OCI-LY7 (cell line): Measurements from ENCODE around the gene MAP2K5. TPM values are rescaled to one million over a fixed set of nuclear protein-coding genes. Genes with fewer than 3 reads are reported as not detected.

Experiments used
- BruUV-seq: library from RNA; stranded (reverse); fragments of 400-500 nt; replicated peaks from 2 replicates; lab custom pipeline; 2021; lab: Mats Ljungman, UMichigan
- CTCF ChIA-PET: fragments of 300-600 bp; sonication (Branson Sonifier 250); formaldehyde crosslinking; loops from one replicate; lab custom pipeline; 2022; ENCODE audit warnings: antibody characterized with exemption; ENCODE audit not compliant: unreplicated experiment; lab: Charles Lee
- POLR2A ChIA-PET: fragments of 300-600 bp; sonication (Branson Sonifier 250); formaldehyde crosslinking; loops from one replicate; lab custom pipeline; 2022; ENCODE audit warnings: antibody characterized with exemption; lab: Charles Lee
- DNase-seq: peaks from one replicate; pipeline ENCODE4 v3.0.0-alpha.2; 2015; ENCODE audit warnings: low spot score
- H2AFZ ChIP-seq: fragments of 200-600 bp; sonication (generic), shearing (Covaris generic); 2 replicates; pipeline ENCODE4 v1.6.1; 2014; ENCODE audit warnings: mild to moderate bottlenecking, antibody characterized with exemption, low read length, moderate library complexity
- H3K27ac ChIP-seq: fragments of 200-600 bp; sonication (generic); 2 replicates; pipeline ENCODE4 v1.5.1; 2014; ENCODE audit warnings: mixed run types, low read depth, mild to moderate bottlenecking, moderate library complexity, low read length, inconsistent platforms; ENCODE audit not compliant: poor library complexity, severe bottlenecking
- H3K36me3 ChIP-seq: fragments of 200-600 bp; sonication (generic); 2 replicates; pipeline ENCODE4 v1.6.1; 2014; ENCODE audit warnings: mild to moderate bottlenecking, antibody characterized with exemption, low read length, moderate library complexity, mixed read lengths; ENCODE audit not compliant: insufficient read depth
- H3K4me1 ChIP-seq: fragments of 200-600 bp; sonication (generic); 2 replicates; pipeline ENCODE4 v1.5.1; 2014; ENCODE audit warnings: mild to moderate bottlenecking, low read length; ENCODE audit not compliant: insufficient read depth, poor library complexity, severe bottlenecking
- H3K4me2 ChIP-seq: fragments of 200-600 bp; sonication (generic); 2 replicates; pipeline ENCODE4 v1.6.1; 2014; ENCODE audit warnings: mild to moderate bottlenecking, low read length
- H3K4me3 ChIP-seq: fragments of 200-600 bp; sonication (generic); 2 replicates; pipeline ENCODE4 v1.5.1; 2014; ENCODE audit warnings: mild to moderate bottlenecking, low read depth, low read length; ENCODE audit not compliant: poor library complexity, severe bottlenecking
- H3K79me2 ChIP-seq: fragments of 200-600 bp; sonication (generic); 2 replicates; pipeline ENCODE4 v1.6.1; 2016; ENCODE audit warnings: low read depth, mild to moderate bottlenecking, low read length, moderate library complexity, mixed read lengths; ENCODE audit not compliant: insufficient read depth
- H3K9me2 ChIP-seq: fragments of 200-600 bp; sonication (generic); 2 replicates; pipeline ENCODE4 v1.6.1; 2016; ENCODE audit warnings: mild to moderate bottlenecking, low read length, mixed read lengths; ENCODE audit not compliant: insufficient read depth
- H3K9me3 ChIP-seq: fragments of 200-600 bp; sonication (generic); 2 replicates; pipeline ENCODE4 v1.6.1; 2014; ENCODE audit warnings: mild to moderate bottlenecking, mixed run types, low read length, mixed read lengths
- H4K20me1 ChIP-seq: fragments of 200-600 bp; sonication (generic); 2 replicates; pipeline ENCODE4 v1.6.1; 2014; ENCODE audit warnings: mild to moderate bottlenecking, antibody characterized with exemption, low read length, moderate library complexity, mixed read lengths; ENCODE audit not compliant: insufficient read depth
- EZH2phosphoT487 ChIP-seq: fragments of 200-600 bp; sonication (generic); IDR thresholded peaks from 2 replicates; pipeline ENCODE4 v1.6.1; 2018; ENCODE audit warnings: low read depth, borderline replicate concordance, mild to moderate bottlenecking, mixed run types, antibody characterized with exemption, low read length, moderate library complexity, mixed read lengths
- intact Hi-C: fragments of 100-400 bp; cut with micrococcal nuclease; formaldehyde crosslinking; loops from one replicate; pipeline ENCODE4 v1.10.0; 2022; ENCODE audit not compliant: unreplicated experiment
- total RNA-seq, 2 experiments: library from RNA; depleted of rRNA in 1 of 2; stranded (reverse); fragments of >200 nt in 1 of 2; shearing (Covaris generic) in 1 of 2; gene quantifications; 2 replicates each; pipeline ENCODE4 v1.2.3, GENCODE V29; 2014 to 2022
- TF ChIP-seq, protein P1 (sequence below): fragments of 200-600 bp; sonication (generic); conservative IDR thresholded peaks from 2 replicates; pipeline ENCODE4 v1.5.1; 2014; ENCODE audit warnings: mild to moderate bottlenecking, antibody characterized with exemption, low read length, moderate library complexity, mixed read lengths

MAP2K5 gene
- total RNA-seq, 2 experiments from 2014 or later: 10.2 to 35.0 TPM

- H3K4me3 ChIP-seq: peak overlapping the region; percentile 58
- intact Hi-C loops: no loop called here
- H3K27ac ChIP-seq: peak overlapping the region; percentile 75
- peaks cover 10% of the 10 kb centered on the region; the same call in 1 of the 2 replicates for H3K9me3 ChIP-seq
- POLR2A ChIA-PET: interaction anchor here (0.6 to 2.6 kb wide), 11 partner anchors 10 to 1468 kb away, joined by 3 to 16 read pairs (median 5); no protein-coding TSS in a partner anchor
- peak; percentile 67 for DNase-seq
- H4K20me1 ChIP-seq: no peaks in the 10 kb centered on the region
- no peaks in the 10 kb centered on the region for H3K79me2 ChIP-seq
- no peaks in the 10 kb centered on the region for H3K9me2 ChIP-seq
- peak overlapping the region; percentile 74 for H2AFZ ChIP-seq
- no peaks in the 10 kb centered on the region; the same call in 1 of the 2 replicates for H3K36me3 ChIP-seq
- CTCF ChIA-PET: interaction anchor here (1.0 kb wide), 1 partner anchor 13 kb away, joined by 4 read pairs; no protein-coding TSS in a partner anchor
- TF ChIP-seq, protein P1, sequence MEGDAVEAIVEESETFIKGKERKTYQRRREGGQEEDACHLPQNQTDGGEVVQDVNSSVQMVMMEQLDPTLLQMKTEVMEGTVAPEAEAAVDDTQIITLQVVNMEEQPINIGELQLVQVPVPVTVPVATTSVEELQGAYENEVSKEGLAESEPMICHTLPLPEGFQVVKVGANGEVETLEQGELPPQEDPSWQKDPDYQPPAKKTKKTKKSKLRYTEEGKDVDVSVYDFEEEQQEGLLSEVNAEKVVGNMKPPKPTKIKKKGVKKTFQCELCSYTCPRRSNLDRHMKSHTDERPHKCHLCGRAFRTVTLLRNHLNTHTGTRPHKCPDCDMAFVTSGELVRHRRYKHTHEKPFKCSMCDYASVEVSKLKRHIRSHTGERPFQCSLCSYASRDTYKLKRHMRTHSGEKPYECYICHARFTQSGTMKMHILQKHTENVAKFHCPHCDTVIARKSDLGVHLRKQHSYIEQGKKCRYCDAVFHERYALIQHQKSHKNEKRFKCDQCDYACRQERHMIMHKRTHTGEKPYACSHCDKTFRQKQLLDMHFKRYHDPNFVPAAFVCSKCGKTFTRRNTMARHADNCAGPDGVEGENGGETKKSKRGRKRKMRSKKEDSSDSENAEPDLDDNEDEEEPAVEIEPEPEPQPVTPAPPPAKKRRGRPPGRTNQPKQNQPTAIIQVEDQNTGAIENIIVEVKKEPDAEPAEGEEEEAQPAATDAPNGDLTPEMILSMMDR: 0 out of 2 replicates have a peak, but pooled peaks have one; percentile 11
- TF ChIP-seq EZH2phosphoT487: no peak
- no TSS peak for BruUV-seq
- peaks cover 86% of the 10 kb centered on the region for H3K4me1 ChIP-seq
- H3K4me2 ChIP-seq: peak overlapping the region; percentile 85
These were observed 311.0 kb downstream of the MAP2K5 start for GRCh38 chr15:67853454-67853853.

- no peaks in the 10 kb centered on the region for H4K20me1 ChIP-seq
- BruUV-seq: no TSS peak
- H2AFZ ChIP-seq: peak overlapping the region; percentile 91
- H3K36me3 ChIP-seq: no peaks in the 10 kb centered on the region; the same call in 1 of the 2 replicates
- ChIA-PET POLR2A (interaction anchor here (1.0 to 2.6 kb wide), 4 partner anchors 9 to 342 kb away, joined by 3 to 16 read pairs (median 4); no protein-coding TSS in a partner anchor), CTCF (no interaction called here)
- H3K4me1 ChIP-seq: peaks cover 87% of the 10 kb centered on the region
- H3K27ac ChIP-seq: peak overlapping the region; percentile 75
- TF ChIP-seq EZH2phosphoT487: no peak
- TF ChIP-seq, protein P1: no peak
- H3K4me3 ChIP-seq: peak overlapping the region; percentile 58
- peak; percentile 46 for DNase-seq
- peaks cover 8% of the 10 kb centered on the region; the same call in 1 of the 2 replicates for H3K9me3 ChIP-seq
- intact Hi-C loops: no loop called here
- H3K4me2 ChIP-seq: peak overlapping the region; percentile 85
- H3K79me2 ChIP-seq: no peaks in the 10 kb centered on the region
- H3K9me2 ChIP-seq: no peaks in the 10 kb centered on the region
These were observed 311.9 kb downstream of the MAP2K5 start for GRCh38 chr15:67854358-67854757.

DNA sequence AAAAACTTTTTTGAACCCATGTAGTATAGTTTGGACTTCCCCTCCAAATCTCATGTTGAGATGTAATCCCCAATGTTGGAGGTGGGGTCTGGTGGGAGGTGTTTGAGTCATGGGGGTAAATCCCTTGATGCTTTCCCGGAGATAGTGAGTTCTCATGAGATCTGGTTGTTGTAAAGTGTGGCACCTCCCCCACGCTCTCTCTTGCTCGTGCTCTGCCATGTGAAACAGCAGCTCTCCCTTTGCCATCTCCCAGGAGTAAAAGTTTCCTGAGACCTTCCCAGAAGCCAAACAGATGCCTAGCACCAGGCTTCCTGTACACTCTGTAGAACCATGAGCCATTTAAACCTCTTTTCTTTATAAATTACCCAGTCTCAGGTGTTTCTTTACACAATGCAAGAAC is 313.3 kb downstream of the MAP2K5 start:
- CTCF ChIA-PET: no interaction called here
- POLR2A ChIA-PET: interaction anchor here (0.7 kb wide), 1 partner anchor 71 kb away, joined by 3 read pairs; no protein-coding TSS in a partner anchor

More for the DNA sequence above, 313.3 kb downstream of the MAP2K5 start:
- TF ChIP-seq, protein P1: no peak
- TF ChIP-seq EZH2phosphoT487: no peak
- Histone ChIP-seq H3K27ac (peak overlapping the region; percentile 57), H3K9me3 (no peaks in the 10 kb centered on the region), H3K4me2 (peak overlapping the region; percentile 47), H3K4me1 (peaks cover 88% of the 10 kb centered on the region), H3K4me3 (no peak overlapping the region), H2AFZ (peak overlapping the region; percentile 97), H4K20me1 (no peaks in the 10 kb centered on the region), H3K79me2 (no peaks in the 10 kb centered on the region), H3K9me2 (no peaks in the 10 kb centered on the region), H3K36me3 (no peaks in the 10 kb centered on the region)
- no peak for DNase-seq
- no TSS peak for BruUV-seq
- intact Hi-C loops: no loop called here
